Brain microvascular endothelial cell (primary cell): ENCODE measurements around the gene SPRING1.

Source experiments
- DNase-seq: peaks from one replicate; pipeline ENCODE4 v3.0.0-alpha.2; 2020
- H3K27ac ChIP-seq: fragments of 250-450 bp; sonication (Bioruptor Pico); 2 replicates; pipeline ENCODE4 v1.5.1; 2020; ENCODE audit warnings: mild to moderate bottlenecking, moderate library complexity
- H3K27me3 ChIP-seq: fragments of 250-450 bp; sonication (Bioruptor Pico); replicated peaks from 2 replicates; pipeline ENCODE4 v1.5.1; 2020; ENCODE audit warnings: mild to moderate bottlenecking
- H3K36me3 ChIP-seq: fragments of 250-450 bp; sonication (Bioruptor Pico); replicated peaks from 2 replicates; pipeline ENCODE4 v1.5.1; 2020; ENCODE audit warnings: mild to moderate bottlenecking
- H3K4me3 ChIP-seq: 2 replicates; pipeline ENCODE4 v1.5.1; 2011; ENCODE audit warnings: low read depth, mild to moderate bottlenecking, control low read depth, low read length, moderate library complexity
- in situ Hi-C: cut with HindIII; loops from 2 replicates; pipeline ENCODE4 v1.10.0; 2017; ENCODE audit warnings: low sequenced_read_pairs, low pct_ligation_motif_present
- TF ChIP-seq, protein P1 (sequence below): IDR thresholded peaks from 2 replicates; pipeline ENCODE4 v1.5.1; 2011; ENCODE audit warnings: low read depth, mild to moderate bottlenecking, moderate library complexity, low read length, control low read depth, inconsistent platforms; ENCODE audit errors: missing control alignments

Gene SPRING1

DNA sequence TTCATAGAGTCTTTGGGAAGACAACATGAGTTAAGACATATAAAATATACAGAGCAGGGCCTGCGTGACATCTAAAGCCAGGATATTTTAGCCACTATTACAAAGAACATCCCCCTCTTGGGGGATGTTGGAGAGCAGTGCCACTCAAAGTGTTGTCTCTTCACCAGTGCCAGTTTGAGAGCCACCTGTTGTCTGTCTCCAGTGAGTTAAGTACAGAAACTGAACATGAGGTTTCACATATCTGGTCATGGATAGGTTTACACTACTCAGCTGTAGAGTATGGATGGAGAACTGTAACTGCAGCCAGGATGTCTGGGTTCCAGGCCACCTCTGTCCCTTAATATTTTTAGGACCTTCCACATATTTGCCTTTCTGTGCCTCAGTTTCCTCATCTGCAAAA lies 39.4 kb upstream of the SPRING1 start:
- Histone ChIP-seq H3K36me3 (no peaks in the 10 kb centered on the region), H3K4me3 (no peak overlapping the region), H3K27me3 (no peaks in the 10 kb centered on the region), H3K27ac (no peak overlapping the region)
- in situ Hi-C loops, result no loop called here
- no peak for DNase-seq
- TF ChIP-seq, protein P1, sequence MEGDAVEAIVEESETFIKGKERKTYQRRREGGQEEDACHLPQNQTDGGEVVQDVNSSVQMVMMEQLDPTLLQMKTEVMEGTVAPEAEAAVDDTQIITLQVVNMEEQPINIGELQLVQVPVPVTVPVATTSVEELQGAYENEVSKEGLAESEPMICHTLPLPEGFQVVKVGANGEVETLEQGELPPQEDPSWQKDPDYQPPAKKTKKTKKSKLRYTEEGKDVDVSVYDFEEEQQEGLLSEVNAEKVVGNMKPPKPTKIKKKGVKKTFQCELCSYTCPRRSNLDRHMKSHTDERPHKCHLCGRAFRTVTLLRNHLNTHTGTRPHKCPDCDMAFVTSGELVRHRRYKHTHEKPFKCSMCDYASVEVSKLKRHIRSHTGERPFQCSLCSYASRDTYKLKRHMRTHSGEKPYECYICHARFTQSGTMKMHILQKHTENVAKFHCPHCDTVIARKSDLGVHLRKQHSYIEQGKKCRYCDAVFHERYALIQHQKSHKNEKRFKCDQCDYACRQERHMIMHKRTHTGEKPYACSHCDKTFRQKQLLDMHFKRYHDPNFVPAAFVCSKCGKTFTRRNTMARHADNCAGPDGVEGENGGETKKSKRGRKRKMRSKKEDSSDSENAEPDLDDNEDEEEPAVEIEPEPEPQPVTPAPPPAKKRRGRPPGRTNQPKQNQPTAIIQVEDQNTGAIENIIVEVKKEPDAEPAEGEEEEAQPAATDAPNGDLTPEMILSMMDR, result no peak

DNA sequence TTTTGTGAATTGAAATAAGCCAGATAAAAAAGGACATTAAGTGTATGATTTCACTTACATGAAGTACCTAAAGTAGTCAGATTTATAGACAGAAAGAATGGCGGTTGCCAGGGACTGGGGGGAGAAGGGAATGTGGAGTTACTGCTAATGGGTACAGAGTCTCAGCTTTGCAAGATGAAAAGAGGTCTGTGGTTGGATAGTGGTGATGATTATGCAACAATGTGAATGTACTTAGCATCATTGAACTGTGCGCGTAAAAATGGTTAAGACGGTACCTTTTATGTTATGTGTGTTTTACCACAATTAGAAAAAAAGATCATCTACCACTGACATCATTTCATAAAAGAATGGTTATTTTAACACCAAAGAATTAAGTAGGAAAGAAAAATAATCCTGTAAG lies 36.2 kb upstream of the SPRING1 start:
- H3K27me3 ChIP-seq, result no peaks in the 10 kb centered on the region
- no peak overlapping the region for H3K4me3 ChIP-seq
- no peak for DNase-seq
- in situ Hi-C loops, result no loop called here
- H3K36me3 ChIP-seq, result no peaks in the 10 kb centered on the region
- TF ChIP-seq, protein P1, result no peak
- H3K27ac ChIP-seq, result no peak overlapping the region

DNA sequence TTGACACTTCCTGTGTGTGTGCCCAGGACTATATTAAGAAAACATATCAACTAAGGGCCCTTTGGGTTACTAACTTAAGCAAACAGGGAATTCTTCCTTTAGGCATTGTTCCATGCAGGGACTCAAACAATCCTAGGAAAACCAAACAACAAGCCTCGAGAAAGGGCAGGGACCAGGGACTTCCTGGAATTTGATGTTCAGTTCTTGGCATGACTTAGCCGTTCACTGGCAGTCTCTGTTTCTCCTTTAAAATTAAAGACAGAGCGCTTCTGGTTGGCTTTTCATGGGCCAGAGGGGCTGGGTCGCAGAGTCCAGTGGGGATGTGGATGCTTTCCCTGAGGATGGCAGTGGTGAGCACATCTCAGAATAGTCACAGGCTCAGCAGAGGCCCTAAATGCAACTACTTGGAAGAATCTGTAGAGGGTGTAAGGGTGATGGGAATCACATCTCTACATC lies 35.4 kb upstream of the SPRING1 start:
- in situ Hi-C loops, result no loop called here
- H3K4me3 ChIP-seq, result no peak overlapping the region
- peak; percentile 3 for DNase-seq

DNA sequence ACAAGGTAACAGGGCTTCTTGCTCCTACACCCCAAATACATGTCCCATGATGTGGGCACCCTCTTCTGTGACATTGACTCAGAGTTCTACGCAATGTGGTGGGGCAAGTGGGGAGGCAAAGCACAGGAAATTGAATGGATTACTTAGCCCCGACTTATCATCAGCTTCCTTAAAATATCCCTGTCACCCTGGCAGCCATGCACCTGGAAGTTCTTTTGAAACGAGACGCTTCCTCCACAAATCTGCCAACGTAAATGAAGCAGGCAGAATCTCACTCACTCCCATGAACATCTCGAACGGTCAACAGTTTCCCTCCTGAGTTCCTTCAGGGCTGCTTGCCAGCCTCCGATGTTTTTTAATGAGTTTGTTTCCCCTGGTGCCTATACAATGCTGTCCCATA lies 33.8 kb upstream of the SPRING1 start:
- in situ Hi-C loops, result no loop called here
- TF ChIP-seq, protein P1, result no peak
- Histone ChIP-seq H3K27ac (no peak overlapping the region), H3K36me3 (no peaks in the 10 kb centered on the region), H3K4me3 (no peak overlapping the region), H3K27me3 (no peaks in the 10 kb centered on the region)
- no peak for DNase-seq

More for the DNA sequence above, 35.4 kb upstream of the SPRING1 start:
- H3K27ac ChIP-seq, result no peak overlapping the region
- no peaks in the 10 kb centered on the region for H3K27me3 ChIP-seq
- TF ChIP-seq, protein P1, result peak; percentile 32
- no peaks in the 10 kb centered on the region for H3K36me3 ChIP-seq

DNA sequence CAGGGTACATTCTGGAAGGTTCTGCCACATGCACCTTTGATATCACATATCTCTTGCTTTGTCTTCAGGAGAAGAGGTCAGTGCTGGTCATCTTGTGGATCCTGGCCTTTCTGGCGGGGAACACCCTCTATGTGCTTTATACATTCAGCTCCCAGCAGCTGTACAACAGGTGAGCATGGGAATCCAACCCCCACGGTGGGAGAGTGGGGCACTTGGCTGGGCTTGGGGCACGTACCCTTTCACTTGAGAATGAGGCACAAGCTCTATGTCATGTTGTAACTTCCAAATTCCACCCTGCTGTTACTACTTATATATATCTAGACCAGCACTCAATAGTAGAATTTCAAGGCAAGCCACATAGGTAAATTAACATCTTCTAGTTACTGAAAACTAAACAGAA lies 28.9 kb upstream of the SPRING1 start:
- Histone ChIP-seq H3K27ac (no peak overlapping the region), H3K27me3 (no peaks in the 10 kb centered on the region), H3K36me3 (no peaks in the 10 kb centered on the region), H3K4me3 (no peak overlapping the region)
- in situ Hi-C loops, result no loop called here
- no peak for DNase-seq
- TF ChIP-seq, protein P1, result no peak

DNA sequence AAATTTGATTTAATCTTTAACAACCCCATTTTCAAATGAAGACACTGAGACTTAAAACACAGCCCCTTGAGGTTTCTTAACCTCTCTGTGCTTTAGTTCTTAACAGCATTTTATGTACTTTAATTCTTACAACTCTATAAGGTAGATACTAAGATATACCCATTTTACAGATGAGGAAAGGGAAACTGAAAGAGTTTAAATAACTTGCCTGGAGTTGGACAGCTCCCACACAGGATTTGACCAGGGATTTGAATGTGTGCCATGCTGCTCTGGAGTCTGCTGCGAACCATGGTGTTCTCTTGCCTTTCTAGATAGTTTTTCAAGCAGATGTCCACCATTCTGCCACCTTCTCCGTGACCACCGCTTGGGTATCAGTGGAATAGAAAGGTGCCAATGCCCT lies 28.4 kb upstream of the SPRING1 start:
- Histone ChIP-seq H3K36me3 (no peaks in the 10 kb centered on the region), H3K4me3 (no peak overlapping the region), H3K27me3 (no peaks in the 10 kb centered on the region), H3K27ac (no peak overlapping the region)
- in situ Hi-C loops, result no loop called here
- TF ChIP-seq, protein P1, result no peak
- DNase-seq, result no peak
